SK-N-SH (cell line): Measurements from ENCODE around the gene LDB2. TPM values are rescaled to one million over a fixed set of nuclear protein-coding genes. Genes with fewer than 3 reads are reported as not detected.

ENCODE experiments used
- CTCF ChIA-PET: fragments of 300-600, 350-600 bp; formaldehyde crosslinking; extraction: SDS; loops from one replicate; lab custom pipeline; 2021; lab: Yijun Ruan, JAX
- POLR2A ChIA-PET: fragments of 350-600 bp; sonication (Branson Sonifier 250); formaldehyde crosslinking; extraction: SDS; loops from one replicate; lab custom pipeline; 2020; ENCODE audit warnings: antibody characterized with exemption, inconsistent platforms; lab: Yijun Ruan, JAX
- DNase-seq: peaks from one replicate; pipeline ENCODE4 v3.0.0; 2012
- H2AFZ ChIP-seq: fragments of 200-600 bp; sonication (generic); 2 replicates; pipeline ENCODE4 v1.8.1; 2016; ENCODE audit warnings: antibody characterized with exemption, mild to moderate bottlenecking, low read depth
- H3F3A ChIP-seq: fragments of 200-600 bp; sonication (generic); replicated peaks from 2 replicates; pipeline ENCODE3; 2016; ENCODE audit warnings: antibody characterized with exemption, mild to moderate bottlenecking; ENCODE audit not compliant: insufficient read depth
- H3K27ac ChIP-seq, 2 experiments: fragments of 200-500 bp in 1 of 2; fragments of 200-600 bp in 1 of 2; sonication (Bioruptor generic) in 1 of 2; sonication (generic), shearing (Covaris generic) in 1 of 2; 2 replicates each; pipeline versions ENCODE4 v1.5.1 to v1.6.1; 2014 to 2016; ENCODE audit warnings: low read depth in 2 of 2, inconsistent platforms in 1 of 2, low read length in 1 of 2, mild to moderate bottlenecking in 1 of 2, mixed read lengths in 1 of 2
- H3K27me3 ChIP-seq: fragments of 200-600 bp; sonication (generic), shearing (Covaris generic); 2 replicates; pipeline ENCODE4 v1.6.1; 2016; ENCODE audit warnings: mixed run types; ENCODE audit not compliant: insufficient read depth
- H3K36me3 ChIP-seq, 2 experiments: fragments of 200-500 bp in 1 of 2; fragments of 200-600 bp in 1 of 2; sonication (Bioruptor generic) in 1 of 2; sonication (generic) in 1 of 2; replicated peaks in 1 of 2; 2 replicates each; pipeline versions ENCODE3 to v1.5.1; 2014 to 2016; ENCODE audit warnings: low read length in 1 of 2, mild to moderate bottlenecking in 1 of 2; ENCODE audit not compliant: insufficient read depth in 2 of 2, control insufficient read depth in 1 of 2
- H3K4me1 ChIP-seq, 2 experiments: fragments of 200-500 bp in 1 of 2; fragments of 200-600 bp in 1 of 2; sonication (Bioruptor generic) in 1 of 2; sonication (generic), shearing (Covaris generic) in 1 of 2; 2 replicates each; pipeline versions ENCODE4 v1.5.1 to v1.6.1; 2014 to 2016; ENCODE audit warnings: low read depth in 1 of 2, low read length in 1 of 2, mixed run types in 1 of 2; ENCODE audit not compliant: insufficient read depth in 2 of 2, control insufficient read depth in 1 of 2
- H3K4me2 ChIP-seq: fragments of 200-600 bp; sonication (generic), shearing (Covaris generic); 2 replicates; pipeline ENCODE4 v1.6.1; 2017; ENCODE audit warnings: mixed run types
- H3K4me3 ChIP-seq, 2 experiments: fragments of 200-500 bp in 1 of 2; fragments of 200-600 bp in 1 of 2; sonication (Bioruptor generic) in 1 of 2; sonication (generic), shearing (Covaris generic) in 1 of 2; 2 replicates each; pipeline versions ENCODE4 v1.5.1 to v1.8.1; 2014 to 2016; ENCODE audit warnings: low read depth in 2 of 2, inconsistent platforms in 1 of 2, low read length in 1 of 2, mild to moderate bottlenecking in 1 of 2, mixed read lengths in 1 of 2, moderate library complexity in 1 of 2
- H3K79me2 ChIP-seq: fragments of 200-600 bp; sonication (generic); 2 replicates; pipeline ENCODE4 v1.8.1; 2017; ENCODE audit warnings: mild to moderate bottlenecking; ENCODE audit not compliant: insufficient read depth
- H3K9ac ChIP-seq: fragments of 200-600 bp; sonication (generic); 2 replicates; pipeline ENCODE4 v1.6.1; 2017; ENCODE audit warnings: mixed run types
- H3K9me2 ChIP-seq: fragments of 200-600 bp; sonication (generic); 2 replicates; pipeline ENCODE4 v1.6.1; 2017; ENCODE audit warnings: mixed run types
- H3K9me3 ChIP-seq: fragments of 200-600 bp; sonication (generic); 2 replicates; pipeline ENCODE4 v1.6.1; 2017; ENCODE audit warnings: mixed run types, mild to moderate bottlenecking, moderate library complexity
- H4K20me1 ChIP-seq: fragments of 200-600 bp; sonication (generic); 2 replicates; pipeline ENCODE4 v1.6.1; 2017; ENCODE audit warnings: mild to moderate bottlenecking, mixed run types; ENCODE audit not compliant: insufficient read depth
- ELF1 ChIP-seq: IDR thresholded peaks from 2 replicates; pipeline ENCODE4 v1.4.0; 2012
- FOSL2 ChIP-seq: IDR thresholded peaks from 2 replicates; pipeline ENCODE4 v1.4.0; 2012; ENCODE audit warnings: low read depth, mild to moderate bottlenecking, moderate library complexity, borderline replicate concordance
- GABPA ChIP-seq: IDR thresholded peaks from 2 replicates; pipeline ENCODE4 v1.4.0; 2012; ENCODE audit warnings: low read depth, mild to moderate bottlenecking
- MEF2A ChIP-seq: IDR thresholded peaks from 2 replicates; pipeline ENCODE4 v1.4.0; 2012; ENCODE audit warnings: low read depth, borderline replicate concordance
- MXI1 ChIP-seq: IDR thresholded peaks from 2 replicates; pipeline ENCODE4 v1.6.1; 2012; ENCODE audit warnings: mild to moderate bottlenecking, low read depth, low read length, improper control_type of control experiment
- NFIC ChIP-seq: IDR thresholded peaks from 2 replicates; pipeline ENCODE4 v1.4.0; 2012; ENCODE audit warnings: borderline replicate concordance
- NRF1 ChIP-seq: IDR thresholded peaks from 2 replicates; pipeline ENCODE4 v1.6.1; 2012; ENCODE audit warnings: low read depth, mild to moderate bottlenecking, low read length
- RAD21 ChIP-seq: IDR thresholded peaks from 2 replicates; pipeline ENCODE4 v1.6.1; 2012; ENCODE audit warnings: mild to moderate bottlenecking, low read length
- RFX5 ChIP-seq: IDR thresholded peaks from 2 replicates; pipeline ENCODE4 v1.6.1; 2012; ENCODE audit warnings: mild to moderate bottlenecking, improper control_type of control experiment, low read length
- RXRA ChIP-seq: IDR thresholded peaks from 2 replicates; pipeline ENCODE4 v1.4.0; 2012; ENCODE audit warnings: low read depth, mild to moderate bottlenecking, borderline replicate concordance
- SIN3A ChIP-seq: IDR thresholded peaks from 2 replicates; pipeline ENCODE4 v1.6.1; 2012; ENCODE audit warnings: low read depth, mild to moderate bottlenecking, low read length, moderate library complexity, borderline replicate concordance
- TEAD4 ChIP-seq: IDR thresholded peaks from 2 replicates; pipeline ENCODE4 v1.4.0; 2012; ENCODE audit warnings: mild to moderate bottlenecking, borderline replicate concordance; ENCODE audit not compliant: insufficient read depth
- YY1 ChIP-seq: IDR thresholded peaks from 2 replicates; pipeline ENCODE4 v1.4.0; 2012; ENCODE audit warnings: low read depth, mild to moderate bottlenecking
- WGBS: methylation state at CpG from one replicate; pipeline ENCODE4 v1.1.6; 2017; ENCODE audit warnings: low lambda C conversion rate; 5-methylcytosine and 5-hydroxymethylcytosine counted together
- polyA plus RNA-seq, 3 experiments: library from polyadenylated mRNA; depleted of rRNA; stranded (reverse); fragments of >200 nt; gene quantifications; 2 replicates each; pipeline ENCODE4 v1.2.3, GENCODE V29; 2012
- TF ChIP-seq, protein P1 (sequence below): fragments of 200-600 bp; sonication (generic); IDR thresholded peaks from 2 replicates; pipeline ENCODE4 v1.6.1; 2017; ENCODE audit warnings: antibody characterized with exemption, mild to moderate bottlenecking, moderate library complexity
- TF ChIP-seq, protein P2 (sequence below): IDR thresholded peaks from 2 replicates; pipeline ENCODE4 v1.4.0; 2012; ENCODE audit warnings: low read depth
- TF ChIP-seq, protein P3 (sequence below): IDR thresholded peaks from 2 replicates; pipeline ENCODE4 v1.4.0; 2012; ENCODE audit warnings: low read depth, borderline replicate concordance
- TF ChIP-seq, protein P4 (sequence below): IDR thresholded peaks from 2 replicates; pipeline ENCODE4 v1.6.1; 2012; ENCODE audit warnings: mild to moderate bottlenecking, low read depth, low read length, moderate library complexity
- TF ChIP-seq, protein P5 (sequence below): fragments of 150-350 bp; IDR thresholded peaks from 2 replicates; pipeline ENCODE4 v1.6.1; 2016; ENCODE audit warnings: mild to moderate bottlenecking, low read depth, low read length
- TF ChIP-seq, protein P6 (sequence below): fragments of 150-350 bp; IDR thresholded peaks from 2 replicates; pipeline ENCODE4 v1.6.1; 2017; ENCODE audit warnings: antibody characterized with exemption, low read length, low read depth, borderline replicate concordance

LDB2 gene
- polyA plus RNA-seq, 1 of the 3 experiments (the other 2 are of a cell fraction) = 11.0 TPM

DNA sequence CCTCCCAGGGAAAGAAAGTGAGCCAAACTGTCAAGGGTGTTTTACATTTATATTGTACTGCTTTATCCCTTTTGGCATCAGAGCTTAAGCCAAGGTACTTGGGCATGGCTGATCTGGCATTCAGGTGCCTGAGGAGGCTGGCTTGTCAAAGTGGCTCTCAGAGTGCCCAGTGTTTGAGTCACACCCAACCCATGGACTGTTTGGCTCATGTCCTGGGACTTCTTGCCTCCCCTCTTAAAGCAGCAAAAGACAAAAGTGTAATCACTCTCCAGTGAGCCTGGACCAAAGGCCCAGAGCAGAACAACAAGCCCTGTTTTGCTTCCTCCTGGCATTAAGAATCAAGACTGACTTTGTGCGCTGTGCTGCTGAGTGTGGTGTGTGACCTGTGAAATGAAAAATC is 360.5 kb downstream of the LDB2 start:
- H3K36me3 ChIP-seq = no peaks in the 10 kb centered on the region
- CTCF ChIA-PET = interaction anchor here (1.1 kb wide), 1 partner anchor 9 kb away, joined by 3 read pairs; no protein-coding TSS in a partner anchor
- no peaks in the 10 kb centered on the region for H3F3A ChIP-seq
- no peak overlapping the region for H2AFZ ChIP-seq
- no peak overlapping the region for H3K4me2 ChIP-seq
- H3K4me3 ChIP-seq = no peak overlapping the region
- POLR2A ChIA-PET = no interaction called here
- H4K20me1 ChIP-seq = no peaks in the 10 kb centered on the region
- no peaks in the 10 kb centered on the region for H3K27me3 ChIP-seq
- no peaks in the 10 kb centered on the region for H3K79me2 ChIP-seq
- no peak overlapping the region for H3K27ac ChIP-seq
- no peaks in the 10 kb centered on the region for H3K9me2 ChIP-seq
- TF ChIP-seq RAD21 (no peak), ELF1 (no peak), NRF1 (no peak), MEF2A (no peak), RFX5 (no peak), SIN3A (no peak), MXI1 (no peak), GABPA (no peak), NFIC (no peak), FOSL2 (no peak), YY1 (no peak), TEAD4 (no peak), RXRA (no peak)
- TF ChIP-seq, protein P1, sequence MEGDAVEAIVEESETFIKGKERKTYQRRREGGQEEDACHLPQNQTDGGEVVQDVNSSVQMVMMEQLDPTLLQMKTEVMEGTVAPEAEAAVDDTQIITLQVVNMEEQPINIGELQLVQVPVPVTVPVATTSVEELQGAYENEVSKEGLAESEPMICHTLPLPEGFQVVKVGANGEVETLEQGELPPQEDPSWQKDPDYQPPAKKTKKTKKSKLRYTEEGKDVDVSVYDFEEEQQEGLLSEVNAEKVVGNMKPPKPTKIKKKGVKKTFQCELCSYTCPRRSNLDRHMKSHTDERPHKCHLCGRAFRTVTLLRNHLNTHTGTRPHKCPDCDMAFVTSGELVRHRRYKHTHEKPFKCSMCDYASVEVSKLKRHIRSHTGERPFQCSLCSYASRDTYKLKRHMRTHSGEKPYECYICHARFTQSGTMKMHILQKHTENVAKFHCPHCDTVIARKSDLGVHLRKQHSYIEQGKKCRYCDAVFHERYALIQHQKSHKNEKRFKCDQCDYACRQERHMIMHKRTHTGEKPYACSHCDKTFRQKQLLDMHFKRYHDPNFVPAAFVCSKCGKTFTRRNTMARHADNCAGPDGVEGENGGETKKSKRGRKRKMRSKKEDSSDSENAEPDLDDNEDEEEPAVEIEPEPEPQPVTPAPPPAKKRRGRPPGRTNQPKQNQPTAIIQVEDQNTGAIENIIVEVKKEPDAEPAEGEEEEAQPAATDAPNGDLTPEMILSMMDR = no peak
- TF ChIP-seq, protein P2, sequence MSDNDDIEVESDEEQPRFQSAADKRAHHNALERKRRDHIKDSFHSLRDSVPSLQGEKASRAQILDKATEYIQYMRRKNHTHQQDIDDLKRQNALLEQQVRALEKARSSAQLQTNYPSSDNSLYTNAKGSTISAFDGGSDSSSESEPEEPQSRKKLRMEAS = no peak
- TF ChIP-seq, protein P3, sequence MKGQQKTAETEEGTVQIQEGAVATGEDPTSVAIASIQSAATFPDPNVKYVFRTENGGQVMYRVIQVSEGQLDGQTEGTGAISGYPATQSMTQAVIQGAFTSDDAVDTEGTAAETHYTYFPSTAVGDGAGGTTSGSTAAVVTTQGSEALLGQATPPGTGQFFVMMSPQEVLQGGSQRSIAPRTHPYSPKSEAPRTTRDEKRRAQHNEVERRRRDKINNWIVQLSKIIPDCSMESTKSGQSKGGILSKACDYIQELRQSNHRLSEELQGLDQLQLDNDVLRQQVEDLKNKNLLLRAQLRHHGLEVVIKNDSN = no peak
- TF ChIP-seq, protein P4, sequence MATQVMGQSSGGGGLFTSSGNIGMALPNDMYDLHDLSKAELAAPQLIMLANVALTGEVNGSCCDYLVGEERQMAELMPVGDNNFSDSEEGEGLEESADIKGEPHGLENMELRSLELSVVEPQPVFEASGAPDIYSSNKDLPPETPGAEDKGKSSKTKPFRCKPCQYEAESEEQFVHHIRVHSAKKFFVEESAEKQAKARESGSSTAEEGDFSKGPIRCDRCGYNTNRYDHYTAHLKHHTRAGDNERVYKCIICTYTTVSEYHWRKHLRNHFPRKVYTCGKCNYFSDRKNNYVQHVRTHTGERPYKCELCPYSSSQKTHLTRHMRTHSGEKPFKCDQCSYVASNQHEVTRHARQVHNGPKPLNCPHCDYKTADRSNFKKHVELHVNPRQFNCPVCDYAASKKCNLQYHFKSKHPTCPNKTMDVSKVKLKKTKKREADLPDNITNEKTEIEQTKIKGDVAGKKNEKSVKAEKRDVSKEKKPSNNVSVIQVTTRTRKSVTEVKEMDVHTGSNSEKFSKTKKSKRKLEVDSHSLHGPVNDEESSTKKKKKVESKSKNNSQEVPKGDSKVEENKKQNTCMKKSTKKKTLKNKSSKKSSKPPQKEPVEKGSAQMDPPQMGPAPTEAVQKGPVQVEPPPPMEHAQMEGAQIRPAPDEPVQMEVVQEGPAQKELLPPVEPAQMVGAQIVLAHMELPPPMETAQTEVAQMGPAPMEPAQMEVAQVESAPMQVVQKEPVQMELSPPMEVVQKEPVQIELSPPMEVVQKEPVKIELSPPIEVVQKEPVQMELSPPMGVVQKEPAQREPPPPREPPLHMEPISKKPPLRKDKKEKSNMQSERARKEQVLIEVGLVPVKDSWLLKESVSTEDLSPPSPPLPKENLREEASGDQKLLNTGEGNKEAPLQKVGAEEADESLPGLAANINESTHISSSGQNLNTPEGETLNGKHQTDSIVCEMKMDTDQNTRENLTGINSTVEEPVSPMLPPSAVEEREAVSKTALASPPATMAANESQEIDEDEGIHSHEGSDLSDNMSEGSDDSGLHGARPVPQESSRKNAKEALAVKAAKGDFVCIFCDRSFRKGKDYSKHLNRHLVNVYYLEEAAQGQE = no peak
- TF ChIP-seq, protein P5, sequence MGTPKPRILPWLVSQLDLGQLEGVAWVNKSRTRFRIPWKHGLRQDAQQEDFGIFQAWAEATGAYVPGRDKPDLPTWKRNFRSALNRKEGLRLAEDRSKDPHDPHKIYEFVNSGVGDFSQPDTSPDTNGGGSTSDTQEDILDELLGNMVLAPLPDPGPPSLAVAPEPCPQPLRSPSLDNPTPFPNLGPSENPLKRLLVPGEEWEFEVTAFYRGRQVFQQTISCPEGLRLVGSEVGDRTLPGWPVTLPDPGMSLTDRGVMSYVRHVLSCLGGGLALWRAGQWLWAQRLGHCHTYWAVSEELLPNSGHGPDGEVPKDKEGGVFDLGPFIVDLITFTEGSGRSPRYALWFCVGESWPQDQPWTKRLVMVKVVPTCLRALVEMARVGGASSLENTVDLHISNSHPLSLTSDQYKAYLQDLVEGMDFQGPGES = no peak
- TF ChIP-seq, protein P6, sequence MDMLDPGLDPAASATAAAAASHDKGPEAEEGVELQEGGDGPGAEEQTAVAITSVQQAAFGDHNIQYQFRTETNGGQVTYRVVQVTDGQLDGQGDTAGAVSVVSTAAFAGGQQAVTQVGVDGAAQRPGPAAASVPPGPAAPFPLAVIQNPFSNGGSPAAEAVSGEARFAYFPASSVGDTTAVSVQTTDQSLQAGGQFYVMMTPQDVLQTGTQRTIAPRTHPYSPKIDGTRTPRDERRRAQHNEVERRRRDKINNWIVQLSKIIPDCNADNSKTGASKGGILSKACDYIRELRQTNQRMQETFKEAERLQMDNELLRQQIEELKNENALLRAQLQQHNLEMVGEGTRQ = no peak
- no peak overlapping the region for H3K9ac ChIP-seq
- DNase-seq = no peak
- 93% methylated on average over 1 of the region's 1 CpG for WGBS
- no peaks in the 10 kb centered on the region for H3K9me3 ChIP-seq
- no peaks in the 10 kb centered on the region for H3K4me1 ChIP-seq
